GM15510 (cell line): Measurements from ENCODE around the gene DNHD1.

ENCODE experiments used
- POLR2A ChIP-seq: IDR thresholded peaks from 3 replicates; pipeline ENCODE4 v1.6.1; 2011; ENCODE audit warnings: borderline replicate concordance; ENCODE audit not compliant: insufficient read length; ENCODE audit errors: extremely low read depth

The DNHD1 gene

GRCh38 chr11:6498121-6498520, 1.0 kb downstream of the DNHD1 start:
- no peak for TF ChIP-seq POLR2A

DNA sequence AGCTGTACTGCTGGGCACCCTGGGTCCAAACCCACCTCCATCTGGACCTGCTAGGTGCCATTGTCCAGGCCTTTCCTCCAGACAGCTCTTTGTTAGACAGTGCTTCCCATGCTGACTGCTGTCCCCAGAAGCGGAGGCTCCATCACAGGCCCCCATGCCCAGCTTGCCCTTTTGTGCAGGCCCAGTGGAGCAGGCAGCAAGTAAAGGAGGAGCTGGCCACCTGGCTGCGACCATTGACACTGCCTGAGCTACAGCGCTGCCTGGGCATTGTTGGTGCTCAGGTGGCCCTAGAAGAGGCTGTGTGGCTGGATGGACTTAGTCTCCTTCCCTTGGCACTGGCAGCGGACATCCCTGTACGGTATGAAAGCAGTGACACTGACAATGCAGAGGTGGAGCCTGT, 1.5 kb downstream of the DNHD1 start:
- TF ChIP-seq POLR2A, result no peak

GRCh38 chr11:6502382-6502781, 5.3 kb downstream of the DNHD1 start:
- no peak for TF ChIP-seq POLR2A

GRCh38 chr11:6504166-6504565, 7.1 kb downstream of the DNHD1 start:
- no peak for TF ChIP-seq POLR2A

- no peak for TF ChIP-seq POLR2A
Measured at GRCh38 chr11:6505577-6506240, 8.6 kb downstream of the DNHD1 start.

DNA sequence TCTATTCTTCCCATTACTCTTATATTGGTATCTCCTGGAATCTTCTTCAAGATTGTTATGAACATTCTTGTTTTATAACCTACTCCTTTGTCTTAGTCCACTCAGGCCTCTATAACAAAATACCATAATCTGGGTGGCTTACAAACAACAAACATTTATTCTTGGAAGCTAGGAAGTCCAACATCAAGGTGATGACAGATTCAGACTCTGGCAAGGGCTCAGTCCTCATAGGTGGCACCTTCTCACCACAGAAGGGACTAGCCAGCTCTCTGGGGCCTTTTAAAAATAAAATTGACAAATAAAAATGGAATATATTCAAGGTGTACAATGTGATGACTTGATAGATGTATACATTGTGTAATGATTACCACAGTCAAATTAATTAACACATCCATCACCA, 19.8 kb downstream of the DNHD1 start:
- TF ChIP-seq POLR2A, result no peak

- no peak for TF ChIP-seq POLR2A
Measured at GRCh38 chr11:6520265-6520664, 23.2 kb downstream of the DNHD1 start.

DNA sequence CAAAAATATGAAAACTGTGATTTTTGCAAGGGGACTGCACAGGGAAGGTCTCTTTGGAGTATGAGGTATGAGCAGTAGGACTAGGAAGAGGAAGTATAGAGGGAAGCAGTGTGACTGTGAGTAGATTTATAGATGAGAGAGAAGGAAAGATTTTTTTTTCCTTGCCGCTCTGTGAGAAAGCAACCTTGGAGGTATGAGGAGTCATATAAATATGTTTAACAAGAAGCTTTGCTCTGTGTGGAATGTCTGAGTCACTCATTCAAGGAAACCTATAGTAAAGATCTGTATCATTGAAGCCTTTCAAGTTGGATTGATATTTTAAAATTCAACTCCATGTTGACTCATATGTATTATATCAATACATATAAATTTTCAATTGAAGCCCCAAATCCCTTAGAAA, 26.2 kb downstream of the DNHD1 start:
- no peak for TF ChIP-seq POLR2A

GRCh38 chr11:6526411-6527135, 29.5 kb downstream of the DNHD1 start:
- no peak for TF ChIP-seq POLR2A

- TF ChIP-seq POLR2A, result no peak
Measured at GRCh38 chr11:6529266-6529665, 32.2 kb downstream of the DNHD1 start.

DNA sequence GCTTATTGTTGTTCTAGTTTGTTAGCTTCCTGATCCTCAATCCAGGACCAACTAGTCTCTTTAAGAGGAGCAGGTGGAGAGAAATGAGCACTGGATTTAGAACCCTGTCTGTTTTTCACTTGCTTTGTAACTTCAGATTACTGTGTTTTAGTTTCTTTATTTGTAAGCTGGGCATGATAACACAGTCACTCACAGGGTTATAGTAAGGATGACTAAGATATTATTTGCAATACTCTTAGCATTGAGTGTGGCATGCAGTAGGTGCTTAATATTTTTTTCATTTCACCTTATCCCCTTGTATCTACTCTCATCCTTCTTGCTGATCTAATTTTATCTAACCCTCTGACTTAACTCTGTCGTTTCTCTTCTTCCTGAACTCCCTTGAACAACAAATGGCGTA, 33.8 kb downstream of the DNHD1 start:
- no peak for TF ChIP-seq POLR2A

DNA sequence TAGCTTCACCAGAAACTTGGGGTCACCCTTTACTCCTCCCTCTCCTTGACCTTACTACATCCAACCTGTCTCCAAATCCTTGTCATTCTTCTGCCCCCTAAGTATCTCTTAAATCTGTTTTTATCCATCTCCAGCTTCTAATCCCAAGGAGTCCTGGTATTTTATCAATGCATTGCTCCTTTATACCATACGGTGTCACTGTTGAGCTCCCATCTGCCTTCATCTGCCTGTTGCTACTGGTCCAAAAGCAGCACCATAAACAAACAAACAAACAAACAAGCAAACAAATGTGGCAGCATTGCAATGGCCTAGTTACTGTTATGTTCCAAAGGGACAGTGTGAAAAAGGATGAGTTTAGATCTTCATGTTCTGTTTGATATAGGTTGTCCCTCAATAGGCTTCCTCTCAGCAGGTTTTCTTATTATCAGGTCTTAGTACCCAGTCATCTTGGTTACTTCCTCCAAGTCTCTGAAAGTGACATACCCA, 34.2 kb downstream of the DNHD1 start:
- no peak for TF ChIP-seq POLR2A

- TF ChIP-seq POLR2A, result no peak
Measured at GRCh38 chr11:6538456-6538855, 41.4 kb downstream of the DNHD1 start.

- no peak for TF ChIP-seq POLR2A
Measured at GRCh38 chr11:6538945-6539344, 41.9 kb downstream of the DNHD1 start.

- no peak for TF ChIP-seq POLR2A
Measured at GRCh38 chr11:6539748-6540268, 42.7 kb downstream of the DNHD1 start.

- TF ChIP-seq POLR2A, result no peak
Measured at GRCh38 chr11:6541356-6541755, 44.3 kb downstream of the DNHD1 start.
